Parietal lobe (tissue), 2 donors: ENCODE data around the gene SOWAHD. TPM values are rescaled to one million over a fixed set of nuclear protein-coding genes. Genes with fewer than 3 reads are reported as not detected.

Source experiments
- small RNA-seq: library from RNA; depleted of rRNA; stranded (forward); fragments of <200 nt; gene quantifications from one replicate; pipeline ENCODE3, GENCODE V24; 2014; ENCODE audit warnings: low replicate concordance
- total RNA-seq: library from RNA; depleted of rRNA; stranded (reverse); fragments of >200 nt; gene quantifications from one replicate; pipeline ENCODE4 v1.2.3, GENCODE V29; 2014

The SOWAHD gene, protein sequence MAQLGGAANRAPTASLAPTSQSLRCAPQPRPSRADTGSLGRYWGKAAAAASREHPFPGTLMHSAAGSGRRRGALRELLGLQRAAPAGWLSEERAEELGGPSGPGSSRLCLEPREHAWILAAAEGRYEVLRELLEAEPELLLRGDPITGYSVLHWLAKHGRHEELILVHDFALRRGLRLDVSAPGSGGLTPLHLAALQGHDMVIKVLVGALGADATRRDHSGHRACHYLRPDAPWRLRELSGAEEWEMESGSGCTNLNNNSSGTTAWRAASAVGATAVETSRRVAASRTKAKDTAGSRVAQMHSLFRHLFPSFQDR
- 0.31 TPM for total RNA-seq

DNA sequence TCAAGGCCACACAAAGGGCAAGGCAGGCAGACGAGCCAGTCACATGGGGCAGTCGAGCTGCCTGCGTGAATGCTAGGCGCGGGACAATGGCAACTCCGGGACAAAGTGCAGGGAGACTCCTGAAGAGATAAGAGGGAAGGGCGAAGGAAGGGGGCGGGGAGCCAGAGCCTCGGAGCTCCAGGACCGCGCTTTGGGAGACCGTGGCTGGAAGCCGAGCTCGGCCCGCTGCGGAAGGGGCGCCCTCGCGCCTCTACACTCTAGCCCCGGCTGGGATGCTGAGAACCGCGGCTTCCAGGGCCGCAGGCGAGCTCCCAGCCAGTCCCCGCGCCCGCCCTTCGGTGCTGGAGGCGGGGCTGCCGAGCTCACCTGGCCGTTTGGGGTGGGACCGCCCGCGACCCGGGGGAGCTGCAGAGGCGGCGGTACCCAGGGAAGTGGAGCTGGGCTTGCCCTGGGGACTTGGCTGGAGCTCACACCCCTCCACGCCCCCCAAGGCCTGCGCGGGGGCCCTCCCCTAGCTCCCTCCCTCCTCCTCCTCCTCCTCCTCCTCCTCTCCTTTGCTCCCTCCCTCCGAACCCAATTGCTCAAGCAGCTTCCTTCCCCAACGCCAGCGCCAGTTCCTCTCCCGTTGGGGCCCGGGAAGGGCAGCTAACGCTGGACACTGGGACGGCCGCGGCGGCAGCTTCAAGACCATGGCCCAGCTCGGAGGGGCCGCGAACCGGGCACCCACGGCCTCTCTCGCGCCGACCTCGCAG is at the start of gene SOWAHD:
SOWAHD (plus strand) TSS at position 610 of the 752 bp plus-strand sequence; CDS start at position 690, 80 bp downstream.

DNA sequence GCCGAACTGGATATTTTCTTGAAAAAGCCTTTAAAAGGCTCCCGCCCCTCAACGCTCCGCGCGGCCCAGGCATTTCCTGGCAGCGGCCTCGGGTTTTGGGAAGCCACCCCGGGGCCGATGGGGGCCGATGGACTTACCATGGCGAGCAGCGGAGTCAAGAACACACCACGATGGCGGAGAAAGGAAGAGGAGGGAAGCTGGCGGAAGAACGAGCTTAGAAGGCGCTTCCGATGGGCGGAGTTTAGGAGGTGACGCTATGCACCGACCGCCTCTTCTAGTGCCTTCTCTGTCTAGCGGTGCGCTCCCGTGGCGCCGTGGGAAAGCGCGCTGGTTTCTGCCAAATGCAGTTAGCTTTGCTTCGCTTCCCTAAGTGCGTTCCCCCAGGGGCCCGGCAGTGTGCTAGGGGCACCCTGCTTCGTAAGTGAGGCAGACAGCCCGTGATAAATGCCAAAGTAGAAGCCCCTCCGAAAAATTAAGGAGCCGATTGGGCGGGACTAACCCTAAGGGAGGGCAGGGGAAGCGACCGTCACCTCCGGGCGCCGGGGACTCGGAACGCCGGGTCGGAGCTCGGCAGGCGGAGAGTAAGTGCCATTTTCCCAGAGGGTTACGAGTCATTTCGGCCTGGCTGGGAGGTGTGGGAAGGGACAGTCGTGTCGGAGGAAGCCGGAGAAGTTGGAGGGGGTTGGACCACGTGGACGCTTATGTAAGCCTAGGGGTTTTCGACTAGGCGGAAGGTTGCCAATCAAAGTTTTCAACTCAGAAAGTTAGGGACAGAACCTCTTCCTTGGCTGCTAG is 33.2 kb downstream of the SOWAHD start, which contains the start of gene RPL39:
RPL39 (minus strand) TSS at position 194 of the 795 bp plus-strand sequence; CDS start at position 140, 54 bp downstream.

Small RNAs within 50 kb of the gene (small RNA-seq; reads per million reads assigned to genes)
- not detected for gene SNORA69

Other genes starting within 250 kb of the SOWAHD start
- gene STEEP1, start 193.2 kb upstream of the SOWAHD start, total RNA-seq: 23.8 TPM
- 39.8 TPM for gene UBE2A, start 184.0 kb upstream of the SOWAHD start, total RNA-seq
- 16.9 TPM for gene NKRF, start 152.2 kb upstream of the SOWAHD start, total RNA-seq
- 57.3 TPM for gene SEPTIN6, start 65.4 kb upstream of the SOWAHD start, total RNA-seq
- gene RPL39, start 33.0 kb downstream of the SOWAHD start, total RNA-seq: 1,783 TPM
- gene UPF3B, start 94.4 kb downstream of the SOWAHD start, total RNA-seq: 10.0 TPM
- gene RNF113A, start 113.1 kb downstream of the SOWAHD start, total RNA-seq: 12.2 TPM
- 19.7 TPM for gene NDUFA1, start 113.2 kb downstream of the SOWAHD start, total RNA-seq
- not detected for gene AKAP14, start 137.3 kb downstream of the SOWAHD start, total RNA-seq
- gene NKAP, start 185.2 kb downstream of the SOWAHD start, total RNA-seq: 8.5 TPM